ENCODE data around the gene UGGT1. TPM values are rescaled to one million over a fixed set of nuclear protein-coding genes. Genes with fewer than 3 reads are reported as not detected.
"Not testable (repeated sequence)": the region's sequence is repeated elsewhere in the genome, so short reads cannot be mapped to it uniquely, and the experiment has no call there.

Gene UGGT1
- total RNA-seq, 1 donor from 2014 or later: 49.8 TPM

- H3K27me3 ChIP-seq (ENCODE audit: control insufficient read depth, insufficient read depth, low read length): no peaks in the 10 kb centered on the region
- TF ChIP-seq CTCF (IDR thresholded peaks at IDR 0.05; ENCODE audit: insufficient read depth, low read length, severe bottlenecking): no peak
- H3K36me3 ChIP-seq (ENCODE audit: control insufficient read depth, insufficient read depth, low read length): peaks cover 18% of the 10 kb centered on the region
- no peak overlapping the region for H3K4me3 ChIP-seq (ENCODE audit: low read depth, low read length)
- no peak for FAIRE-seq
- DNase-seq (ENCODE audit: low read depth): no peak
These were observed 78.1 kb downstream of the UGGT1 start for GRCh38 chr2:128169094-128169493.

GRCh38 chr2:128169497-128169896 lies 78.5 kb downstream of the UGGT1 start:
- Histone ChIP-seq H3K27me3 (ENCODE audit: control insufficient read depth, insufficient read depth, low read length) (no peaks in the 10 kb centered on the region), H3K36me3 (ENCODE audit: control insufficient read depth, insufficient read depth, low read length) (peaks cover 17% of the 10 kb centered on the region), H3K4me3 (ENCODE audit: low read depth, low read length) (no peak overlapping the region)
- no peak for DNase-seq (ENCODE audit: low read depth)
- no peak for FAIRE-seq
- no peak for TF ChIP-seq CTCF (IDR thresholded peaks at IDR 0.05; ENCODE audit: insufficient read depth, low read length, severe bottlenecking)

- peaks cover 17% of the 10 kb centered on the region for H3K36me3 ChIP-seq (ENCODE audit: control insufficient read depth, insufficient read depth, low read length)
- FAIRE-seq: peak; percentile 32
- TF ChIP-seq CTCF (IDR thresholded peaks at IDR 0.05; ENCODE audit: insufficient read depth, low read length, severe bottlenecking): no peak
- DNase-seq (ENCODE audit: low read depth): no peak
- no peaks in the 10 kb centered on the region for H3K27me3 ChIP-seq (ENCODE audit: control insufficient read depth, insufficient read depth, low read length)
- H3K4me3 ChIP-seq (ENCODE audit: low read depth, low read length): no peak overlapping the region
These were observed 79.1 kb downstream of the UGGT1 start for GRCh38 chr2:128169933-128170709.

- FAIRE-seq: no peak
- H3K36me3 ChIP-seq (ENCODE audit: control insufficient read depth, insufficient read depth, low read length): peaks cover 17% of the 10 kb centered on the region
These were observed 79.8 kb downstream of the UGGT1 start for GRCh38 chr2:128170776-128171175.

GRCh38 chr2:128172191-128172590 lies 81.2 kb downstream of the UGGT1 start:
- TF ChIP-seq CTCF (IDR thresholded peaks at IDR 0.05; ENCODE audit: insufficient read depth, low read length, severe bottlenecking): peak; percentile 29
- DNase-seq (ENCODE audit: low read depth): no peak
- Histone ChIP-seq H3K4me3 (ENCODE audit: low read depth, low read length) (no peak overlapping the region), H3K27me3 (ENCODE audit: control insufficient read depth, insufficient read depth, low read length) (no peaks in the 10 kb centered on the region), H3K36me3 (ENCODE audit: control insufficient read depth, insufficient read depth, low read length) (peaks cover 15% of the 10 kb centered on the region)
- FAIRE-seq: peak; percentile 84

More at GRCh38 chr2:128170776-128171175, 79.8 kb downstream of the UGGT1 start:
- Histone ChIP-seq H3K4me3 (ENCODE audit: low read depth, low read length) (no peak overlapping the region), H3K27me3 (ENCODE audit: control insufficient read depth, insufficient read depth, low read length) (no peaks in the 10 kb centered on the region)
- no peak for TF ChIP-seq CTCF (IDR thresholded peaks at IDR 0.05; ENCODE audit: insufficient read depth, low read length, severe bottlenecking)
- no peak for DNase-seq (ENCODE audit: low read depth)

GRCh38 chr2:128174067-128174466 lies 83.1 kb downstream of the UGGT1 start:
- H3K36me3 ChIP-seq (ENCODE audit: control insufficient read depth, insufficient read depth, low read length): peaks cover 20% of the 10 kb centered on the region
- not testable (repeated sequence) for DNase-seq (ENCODE audit: low read depth); H3K4me3 ChIP-seq (ENCODE audit: low read depth, low read length); H3K27me3 ChIP-seq (ENCODE audit: control insufficient read depth, insufficient read depth, low read length); FAIRE-seq
